Measurements from ENCODE around the gene ARRDC3. TPM values are rescaled to one million over a fixed set of nuclear protein-coding genes. Genes with fewer than 3 reads are reported as not detected.

The ARRDC3 gene
- total and polyA plus RNA-seq, 2 of the 8 experiments (the other 6 are each of a cell fraction or from before 2014, with no cell fraction given), result 2.9 to 5.7 TPM

DNA sequence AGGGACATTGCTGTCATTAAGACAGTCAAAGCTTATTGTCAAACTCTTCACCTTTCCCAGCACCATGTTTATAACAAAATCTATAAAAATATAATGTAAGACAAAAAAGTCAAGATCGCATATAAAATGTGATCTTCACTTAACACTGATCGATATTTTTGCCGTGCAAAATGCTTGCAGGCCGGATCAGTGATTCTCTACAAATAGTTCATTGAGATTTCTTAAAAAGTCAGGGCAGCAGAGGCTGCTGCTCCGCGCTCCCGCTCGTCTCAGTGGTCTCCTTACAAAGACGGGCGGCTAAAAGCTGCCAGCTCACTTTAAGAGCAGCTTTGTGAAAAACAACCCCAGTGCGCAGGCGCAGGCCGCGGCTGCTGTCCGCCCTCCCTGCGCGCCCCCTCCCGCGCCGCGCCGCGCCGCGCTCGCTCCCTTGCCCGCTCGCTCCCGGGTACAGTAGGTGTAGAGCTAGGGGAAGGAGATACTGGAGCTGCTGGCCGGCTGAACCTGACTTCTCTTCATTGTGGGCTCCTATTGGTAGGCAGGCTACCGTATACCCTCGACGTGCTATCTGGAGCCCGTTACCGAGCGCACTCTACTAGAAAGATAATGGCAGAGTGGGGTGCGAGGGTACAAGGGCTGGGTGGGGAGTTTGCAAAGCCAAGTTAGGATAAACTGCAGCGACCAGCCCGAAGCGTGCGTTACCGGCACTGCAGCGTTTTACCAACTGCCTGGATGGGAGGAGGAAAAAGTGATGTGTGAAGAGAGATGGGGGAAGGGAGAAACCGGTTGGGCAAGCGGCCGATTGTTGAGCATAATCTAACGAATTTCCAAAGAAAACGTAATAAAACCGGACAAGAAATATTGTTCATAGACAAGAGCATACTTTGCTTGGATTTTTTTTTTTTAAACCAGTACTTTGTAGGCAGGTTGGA, at the start of gene ARRDC3 (continued):
- TF ChIP-seq POU5F1 (IDR thresholded peaks at IDR 0.05; ENCODE audit: low read depth, low read length) (no peak), TAF1 (IDR thresholded peaks at IDR 0.05; ENCODE audit: low read depth, low read length) (peak; percentile 100), NRF1 (IDR thresholded peaks at IDR 0.05; ENCODE audit: low read depth, low read length) (peak; percentile 98), KDM1A (IDR thresholded peaks at IDR 0.05; ENCODE audit: borderline replicate concordance, low read length) (peak; percentile 66; the same call in 1 of the 2 replicates), ASH2L (IDR thresholded peaks at IDR 0.05; ENCODE audit: low read length) (peak; percentile 99), EGR1 (IDR thresholded peaks at IDR 0.05; ENCODE audit: borderline replicate concordance, low read depth, low read length) (0 out of 2 replicates have a peak, but pooled peaks have one; percentile 10), CREB1 (IDR thresholded peaks at IDR 0.05) (peak; percentile 54; the same call in 1 of the 2 replicates), SP1 (IDR thresholded peaks at IDR 0.05; ENCODE audit: low read depth, low read length) (peak; percentile 79), PHF8 (conservative IDR thresholded peaks at IDR 0.05; ENCODE audit: low read depth, low read length) (peak; percentile 73), BRCA1 (IDR thresholded peaks at IDR 0.05; ENCODE audit: low read depth, low read length) (no peak), EZH2 (IDR thresholded peaks at IDR 0.05; ENCODE audit: low read depth, low read length, severe bottlenecking) (no peak), E2F6 (IDR thresholded peaks at IDR 0.05) (peak; percentile 17; the same call in 1 of the 2 replicates), JUND (IDR thresholded peaks at IDR 0.05; ENCODE audit: low read length) (no peak), SIN3A (conservative IDR thresholded peaks at IDR 0.05 in 1 of 2, IDR thresholded peaks at IDR 0.05 in 1 of 2; ENCODE audit: low read depth in 1 of 2, low read length in 2 of 2) (peak; percentile 65 to 79; a peak in 3 of 4 replicates), USF2 (IDR thresholded peaks at IDR 0.05; ENCODE audit: low read length) (no peak), SP4 (IDR thresholded peaks at IDR 0.05; ENCODE audit: low read length) (0 out of 2 replicates have a peak, but pooled peaks have one; percentile 8), CBX8 (IDR thresholded peaks at IDR 0.05; ENCODE audit: borderline replicate concordance, low read depth, low read length) (no peak), RBBP5 (IDR thresholded peaks at IDR 0.05; ENCODE audit: borderline replicate concordance, low read depth, low read length) (peak; percentile 99), SIX5 (IDR thresholded peaks at IDR 0.05; ENCODE audit: low read depth, low read length) (no peak), EP300 (IDR thresholded peaks at IDR 0.05; ENCODE audit: borderline replicate concordance in 1 of 2, low read depth in 2 of 2, low read length in 2 of 2) (peak in 1 of 2 experiments; percentile 3; a peak in 1 of 3 replicates), KDM4A (IDR thresholded peaks at IDR 0.05; ENCODE audit: low read depth, low read length, severe bottlenecking) (peak; percentile 66)
